Forelimb muscle (tissue), 1 donor: ENCODE data around the gene WASF2. TPM values are rescaled to one million over a fixed set of nuclear protein-coding genes. Genes with fewer than 3 reads are reported as not detected.
"Not testable (repeated sequence)": the region's sequence is repeated elsewhere in the genome, so short reads cannot be mapped to it uniquely, and the experiment has no call there.

Experiments
- DNase-seq: peaks from one replicate; pipeline ENCODE4 v3.0.0-alpha.2; 2013; ENCODE audit warnings: low read depth
- polyA plus RNA-seq: library from polyadenylated mRNA; unstranded; fragments of 120-200 nt; gene quantifications from one replicate; pipeline ENCODE4 v1.2.1, GENCODE V29; 2013; ENCODE audit not compliant: insufficient read length

The WASF2 gene
- polyA plus RNA-seq, 1 donor = 66.3 TPM

- no peak for DNase-seq
Observed at GRCh38 chr1:27399251-27400025, 90.5 kb downstream of the WASF2 start.

- no peak for DNase-seq
Observed at GRCh38 chr1:27398405-27399149, 91.4 kb downstream of the WASF2 start.

DNA sequence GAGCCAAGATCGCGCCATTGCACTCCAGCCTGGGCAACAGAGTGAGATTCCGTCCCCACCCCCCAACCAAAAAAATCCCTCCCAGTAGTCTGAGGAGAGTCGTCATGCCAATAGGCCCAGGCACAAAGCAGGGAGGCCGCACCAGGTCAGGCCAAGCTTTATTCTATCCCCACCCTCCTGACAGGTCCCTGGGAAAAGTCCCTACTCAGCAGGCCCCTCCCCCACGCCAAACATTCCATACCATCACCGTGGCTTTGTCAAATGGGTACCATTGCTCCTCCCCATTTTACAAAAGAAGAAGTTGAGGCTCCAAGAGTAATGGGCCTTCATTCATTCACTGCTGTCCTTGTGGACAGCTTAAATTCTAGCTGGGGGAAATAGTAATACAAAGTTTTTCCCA is 92.2 kb downstream of the WASF2 start:
- no peak for DNase-seq

DNA sequence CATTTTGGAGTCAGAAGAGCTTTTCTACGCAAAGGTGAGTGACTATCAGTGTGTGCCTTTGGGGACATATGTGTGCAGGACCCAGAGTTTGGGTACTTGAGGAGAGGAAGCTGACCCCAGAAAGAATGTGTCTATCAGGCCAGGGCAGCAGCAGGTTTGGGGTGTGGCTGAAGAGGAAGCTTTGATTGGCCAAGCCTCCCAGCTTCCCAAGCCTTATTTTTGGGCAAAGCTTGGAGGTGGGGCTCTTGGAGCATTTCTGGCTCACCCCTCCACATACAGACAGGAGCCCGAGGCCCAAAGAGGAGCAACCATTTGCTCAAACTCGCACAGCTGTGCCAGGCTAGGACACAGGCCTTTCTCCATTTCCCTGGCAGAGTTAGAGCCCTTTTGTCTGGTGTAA is 92.9 kb downstream of the WASF2 start:
- no peak for DNase-seq

GRCh38 chr1:27395441-27396195 is 94.3 kb downstream of the WASF2 start:
- DNase-seq = no peak

GRCh38 chr1:27394925-27395324 is 95.0 kb downstream of the WASF2 start:
- DNase-seq = no peak

DNA sequence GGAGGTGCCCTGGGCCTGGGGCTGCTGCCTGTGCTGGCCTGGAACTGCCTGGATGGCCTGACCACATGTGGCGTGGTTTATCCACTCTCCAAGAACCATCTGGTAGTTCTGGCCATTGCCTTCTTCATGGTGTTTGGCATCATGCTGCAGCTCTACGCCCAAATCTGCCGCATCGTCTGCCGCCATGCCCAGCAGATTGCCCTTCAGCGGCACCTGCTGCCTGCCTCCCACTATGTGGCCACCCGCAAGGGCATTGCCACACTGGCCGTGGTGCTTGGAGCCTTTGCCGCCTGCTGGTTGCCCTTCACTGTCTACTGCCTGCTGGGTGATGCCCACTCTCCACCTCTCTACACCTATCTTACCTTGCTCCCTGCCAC is 95.7 kb downstream of the WASF2 start:
- no peak for DNase-seq

DNA sequence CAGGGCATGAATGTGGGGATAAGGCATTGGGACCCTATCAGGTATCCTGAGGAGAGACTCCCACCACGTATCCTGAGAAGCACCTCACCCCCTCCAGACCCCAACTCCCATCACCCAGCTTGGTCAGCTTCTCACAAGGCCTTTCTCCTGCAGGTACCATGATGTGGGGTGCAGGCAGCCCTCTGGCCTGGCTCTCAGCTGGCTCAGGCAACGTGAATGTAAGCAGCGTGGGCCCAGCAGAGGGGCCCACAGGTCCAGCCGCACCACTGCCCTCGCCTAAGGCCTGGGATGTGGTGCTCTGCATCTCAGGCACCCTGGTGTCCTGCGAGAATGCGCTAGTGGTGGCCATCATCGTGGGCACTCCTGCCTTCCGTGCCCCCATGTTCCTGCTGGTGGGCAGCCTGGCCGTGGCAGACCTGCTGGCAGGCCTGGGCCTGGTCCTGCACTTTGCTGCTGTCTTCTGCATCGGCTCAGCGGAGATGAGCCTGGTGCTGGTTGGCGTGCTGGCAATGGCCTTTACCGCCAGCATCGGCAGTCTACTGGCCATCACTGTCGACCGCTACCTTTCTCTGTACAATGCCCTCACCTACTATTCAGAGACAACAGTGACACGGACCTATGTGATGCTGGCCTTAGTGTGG is 96.2 kb downstream of the WASF2 start:
- DNase-seq = no peak

DNA sequence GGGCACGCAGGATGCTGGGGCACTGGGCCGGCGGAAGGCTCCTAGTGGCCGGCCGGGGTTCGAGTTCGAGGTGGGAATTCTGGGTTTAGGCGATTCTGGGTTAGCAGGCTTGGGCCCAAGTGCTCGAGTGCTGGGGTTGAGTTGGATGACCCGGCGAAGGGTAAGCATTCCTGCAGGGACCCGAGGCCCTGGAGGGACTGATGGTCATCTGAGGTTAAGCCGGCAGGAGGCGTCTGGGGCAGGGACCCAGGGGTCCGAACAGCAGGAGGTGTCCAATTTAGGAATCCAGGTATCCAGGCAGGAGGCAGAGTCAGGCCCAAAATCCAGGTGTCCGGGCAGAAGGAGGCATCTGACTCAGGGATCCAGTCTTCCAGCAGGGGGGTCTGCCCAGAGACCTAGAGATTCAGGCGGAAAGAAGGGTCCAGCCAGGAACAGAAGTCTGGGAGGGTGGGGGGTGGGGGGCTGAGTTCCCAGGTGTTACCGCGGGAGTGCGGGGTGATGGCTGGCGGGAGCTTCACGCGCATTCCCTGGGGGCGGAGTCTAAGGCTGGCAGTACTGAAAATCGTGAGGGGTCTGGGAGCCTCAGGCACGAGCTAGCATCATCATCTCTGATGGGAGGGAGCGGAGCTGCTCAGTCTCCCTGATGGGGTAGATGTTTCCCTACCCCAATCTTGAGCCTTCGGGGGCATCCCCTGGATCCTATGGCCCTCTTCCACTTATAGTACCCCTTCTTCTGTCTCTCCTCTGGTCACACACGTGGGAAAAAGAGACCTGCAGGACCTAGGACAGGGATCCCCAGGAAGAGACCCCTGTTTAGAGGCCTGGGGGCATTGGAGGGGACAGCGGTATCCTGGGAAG is 97.0 kb downstream of the WASF2 start:
- no peak for DNase-seq

DNA sequence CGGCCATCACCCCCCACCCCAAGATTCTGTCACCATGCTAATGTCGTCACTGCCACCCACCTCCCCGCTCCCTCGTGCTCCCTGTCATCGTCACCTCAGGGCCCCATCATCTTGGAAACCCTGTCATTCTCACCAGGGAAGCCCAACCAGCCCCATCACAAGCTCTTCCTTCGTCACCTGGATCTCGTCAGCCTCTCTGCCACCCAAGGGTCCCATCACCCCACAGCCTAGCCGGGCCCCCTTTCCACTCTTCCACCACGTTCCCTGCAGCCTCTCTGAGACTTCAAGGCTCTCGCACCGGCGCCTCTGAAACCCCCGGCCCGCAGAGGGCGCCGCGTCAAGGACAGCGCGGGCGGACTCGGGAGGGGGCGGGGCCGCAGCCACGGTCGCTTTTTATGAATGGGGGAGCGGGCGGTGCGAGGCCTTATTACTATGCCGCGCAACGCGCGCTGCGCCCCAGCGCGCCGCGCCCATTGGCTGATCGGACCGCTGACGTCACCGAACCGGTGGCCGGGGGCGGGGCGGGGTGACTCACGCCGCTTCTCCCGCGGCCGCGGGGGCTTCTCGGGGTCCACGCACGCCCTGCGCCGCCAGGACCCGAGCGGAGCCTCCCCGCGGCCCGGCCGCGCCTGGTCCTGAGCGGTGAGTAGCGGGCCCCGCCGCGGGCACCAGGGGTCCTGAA is 97.7 kb downstream of the WASF2 start, which contains the start of gene GPR3:
TSS of gene GPR3 (plus strand) at position 527 of the 682 bp plus-strand sequence. CDS start 1,177 bp downstream, outside the sequence.
- DNase-seq = peak; percentile 52

DNA sequence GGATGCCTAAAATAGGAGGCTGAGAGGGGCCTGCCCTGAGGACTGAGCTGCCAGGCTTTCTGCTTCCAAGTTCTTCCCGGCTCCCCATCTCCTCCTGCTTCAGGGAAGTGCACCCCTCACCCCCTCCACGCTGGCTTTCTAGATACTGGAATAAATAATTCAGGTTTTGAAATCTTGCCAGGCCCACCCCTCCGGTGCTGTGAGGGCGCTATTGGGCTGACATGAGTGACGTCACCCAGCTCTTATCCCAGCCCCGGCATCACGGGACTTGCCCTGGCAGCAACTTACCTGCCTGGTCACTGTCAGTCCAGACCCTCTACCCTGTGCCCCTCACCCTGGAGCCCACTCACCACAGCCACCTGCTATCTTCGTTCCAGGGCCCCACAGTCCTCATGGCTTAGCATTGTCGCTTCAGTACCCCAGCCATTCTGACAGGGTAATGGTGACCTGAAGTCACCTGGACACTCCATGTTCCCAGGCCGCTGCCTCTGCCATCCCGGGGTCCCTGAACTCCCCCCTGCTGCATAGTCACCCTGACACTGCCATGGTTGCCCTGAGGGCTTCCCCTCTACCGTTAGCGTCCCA is 98.4 kb downstream of the WASF2 start:
- no peak for DNase-seq

DNA sequence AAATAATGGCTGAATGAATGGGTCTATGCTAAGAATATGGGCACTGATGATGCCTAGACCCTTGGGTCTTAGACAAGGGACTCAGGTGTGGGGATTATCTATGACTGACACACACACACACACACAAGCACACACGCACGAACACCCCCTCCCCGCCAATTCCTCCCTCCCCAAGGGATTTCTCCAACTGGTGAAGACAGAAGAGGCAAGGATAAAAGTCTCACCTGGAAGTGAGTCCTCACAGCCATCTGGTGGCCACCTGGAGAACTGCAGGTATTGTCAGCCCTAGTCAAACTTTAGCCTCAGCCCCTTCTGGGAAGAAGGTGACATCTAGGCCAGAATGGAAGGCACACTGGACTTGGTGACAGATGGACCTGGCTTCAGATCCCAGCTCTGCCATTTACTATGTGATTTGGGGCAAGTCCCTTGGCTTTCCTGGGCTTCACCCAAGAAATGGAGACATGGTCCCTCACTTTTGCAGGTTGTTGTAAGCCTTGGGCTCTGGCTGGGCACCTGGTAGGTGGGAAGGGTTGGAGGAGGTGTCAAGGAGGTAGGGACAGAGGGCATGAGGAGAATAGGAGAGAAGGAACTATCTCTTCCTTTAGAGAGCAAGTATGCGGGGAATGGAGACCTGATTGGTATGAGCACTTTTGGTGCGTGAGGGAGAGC is 101.5 kb downstream of the WASF2 start:
- DNase-seq = no peak

- DNase-seq = not testable (repeated sequence)
Observed at GRCh38 chr1:27384797-27385196, 105.2 kb downstream of the WASF2 start.

DNA sequence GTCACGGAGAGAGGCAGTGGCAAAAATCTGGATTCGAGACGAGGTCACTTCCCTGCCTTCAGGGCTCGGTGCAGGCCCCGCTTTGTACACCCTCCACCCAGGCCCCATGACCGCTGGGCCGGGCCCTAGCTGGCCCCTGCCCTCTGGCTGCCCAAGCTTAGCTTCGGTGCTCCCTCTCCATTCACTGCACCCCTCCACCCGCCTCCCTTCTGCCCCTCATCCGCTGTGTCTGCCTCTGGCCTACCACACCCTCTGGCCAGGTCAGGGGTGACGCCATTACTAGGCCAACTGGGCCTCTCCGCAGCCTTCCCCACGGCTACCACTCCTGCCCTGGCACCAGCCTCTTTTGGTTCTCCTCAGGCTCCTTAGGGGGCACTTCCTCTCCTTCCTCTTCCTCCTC is 106.3 kb downstream of the WASF2 start:
- no peak for DNase-seq

- no peak for DNase-seq
Observed at GRCh38 chr1:27383039-27383605, 106.8 kb downstream of the WASF2 start, which contains the start of gene CD164L2. Gene CD164L2, minus strand, starts transcription at chr1:27383333. Its CDS starts 94 bp downstream, at chr1:27383239.

DNA sequence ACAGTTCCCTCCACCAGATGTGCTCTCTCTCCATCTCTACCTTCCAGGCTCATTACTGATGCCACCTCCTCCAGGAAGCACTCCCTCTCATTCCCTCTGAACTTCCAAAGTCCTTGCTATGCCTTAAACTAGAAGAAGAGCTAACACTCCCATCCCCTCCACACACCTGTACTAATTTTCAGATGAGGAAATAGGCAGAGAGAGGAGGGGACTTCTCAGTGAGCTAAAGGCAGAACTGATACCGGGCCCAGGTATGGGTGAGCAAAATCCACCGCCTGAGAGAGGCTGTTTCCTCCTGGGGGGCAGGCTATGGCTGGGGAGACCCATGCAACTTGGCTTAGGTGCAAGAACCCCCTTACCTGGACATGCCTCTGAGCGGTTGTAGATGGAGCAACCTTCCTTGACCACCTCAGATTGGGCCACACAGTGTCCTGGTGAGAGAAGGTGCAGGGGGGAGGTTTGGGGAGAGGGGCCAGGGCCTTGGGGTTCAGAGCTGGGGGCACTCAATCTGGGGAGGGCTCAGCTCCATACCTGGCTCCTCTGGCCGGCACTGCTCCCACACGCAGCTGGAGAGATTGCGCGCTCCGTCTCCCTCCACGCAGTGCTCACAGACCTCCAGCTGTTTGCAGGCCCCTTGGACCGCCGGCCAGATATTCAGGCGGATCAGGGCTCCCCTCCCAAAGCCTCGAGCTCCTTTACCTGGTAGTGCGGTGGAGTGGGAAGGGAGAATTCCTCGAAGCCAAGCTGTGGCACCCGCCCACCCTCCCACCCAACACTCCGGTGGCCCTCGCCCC is 107.8 kb downstream of the WASF2 start:
- DNase-seq = no peak

DNA sequence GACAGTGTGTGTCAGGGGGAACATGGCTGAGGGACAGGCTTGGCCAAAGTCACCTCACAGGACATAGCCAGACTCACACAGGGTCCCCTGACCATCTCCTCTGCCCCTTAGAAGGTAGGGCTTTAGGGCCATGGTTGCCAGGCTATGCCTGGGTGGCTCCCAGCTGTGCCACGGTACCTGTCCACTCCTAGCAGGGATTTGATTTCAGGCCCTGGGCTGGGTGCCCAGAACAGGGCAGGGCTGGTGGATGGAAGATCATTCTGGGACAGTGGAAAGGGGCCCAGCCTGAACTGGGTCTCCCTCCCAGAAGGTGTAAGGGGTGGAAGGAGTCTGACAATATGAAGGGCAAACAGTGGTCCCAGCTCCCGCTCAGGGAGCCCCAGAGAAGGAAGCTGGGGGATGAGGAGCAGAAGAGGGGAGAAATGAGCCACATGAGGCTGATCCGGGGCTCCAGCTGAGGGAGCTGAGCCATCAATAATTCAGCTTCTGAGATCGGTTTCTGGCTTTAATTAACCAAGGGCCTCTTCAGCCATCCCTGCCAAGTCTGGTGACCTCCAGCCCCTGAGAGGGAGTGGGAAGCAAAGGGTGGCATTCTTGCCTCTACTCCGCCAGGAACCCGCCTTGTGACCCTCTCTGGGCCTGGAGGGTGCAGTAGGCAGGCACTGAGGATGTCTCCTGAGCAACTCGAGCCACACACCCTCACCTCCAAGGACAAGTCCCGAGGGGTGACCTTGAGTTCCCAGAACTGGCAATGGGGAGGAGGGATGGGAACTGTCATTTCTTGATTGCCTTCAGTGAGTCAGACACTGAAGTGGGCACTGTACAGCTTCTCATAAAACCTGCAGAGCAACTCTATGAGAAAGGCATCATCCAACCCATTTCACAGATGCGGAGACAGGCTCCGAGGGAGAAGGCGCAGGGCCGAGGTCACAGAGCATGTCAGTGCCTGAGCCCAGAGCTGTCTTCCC is 108.9 kb downstream of the WASF2 start:
- no peak for DNase-seq
